Caco-2 (cell line): Measurements from ENCODE around the gene CNTN5. TPM values are rescaled to one million over a fixed set of nuclear protein-coding genes. Genes with fewer than 3 reads are reported as not detected.

Experiments
- BruUV-seq: library from RNA; stranded (reverse); fragments of 400-500 nt; replicated peaks from 2 replicates; lab custom pipeline; 2021; lab: Mats Ljungman, UMichigan
- CTCF ChIA-PET: fragments of 300-600 bp; sonication (Branson Sonifier 250); formaldehyde crosslinking; loops from one replicate; lab custom pipeline; 2022; ENCODE audit warnings: antibody characterized with exemption; lab: Charles Lee
- POLR2A ChIA-PET: fragments of 300-600 bp; sonication (Branson Sonifier 250); formaldehyde crosslinking; loops from one replicate; lab custom pipeline; 2022; ENCODE audit warnings: antibody characterized with exemption; lab: Charles Lee
- DNase-seq, 2 experiments: peaks; one replicate each; pipeline versions ENCODE4 v3.0.0 to v3.0.0-alpha.2; 2020 to 2022
- H3K27me3 ChIP-seq: replicated peaks from 2 replicates; pipeline ENCODE4 v1.6.0; 2011; ENCODE audit warnings: low read length; ENCODE audit not compliant: control insufficient read depth, insufficient read depth
- H3K36me3 ChIP-seq: 2 replicates; pipeline ENCODE4 v1.5.1; 2011; ENCODE audit warnings: low read length; ENCODE audit not compliant: control insufficient read depth, insufficient read depth
- H3K4me1 ChIP-seq: fragments of 250-450 bp; sonication (Bioruptor Pico); 2 replicates; pipeline ENCODE4 v1.5.1; 2020; ENCODE audit warnings: mild to moderate bottlenecking
- H3K4me3 ChIP-seq: 2 replicates; pipeline ENCODE4 v1.5.1; 2011; ENCODE audit warnings: low read depth, mild to moderate bottlenecking, control low read depth, low read length
- H3K9me3 ChIP-seq: fragments of 250-450 bp; sonication (Bioruptor Pico); 2 replicates; pipeline ENCODE4 v1.5.1; 2020; ENCODE audit warnings: mild to moderate bottlenecking, moderate library complexity
- H3K27ac Mint-ChIP-seq: one replicate; pipeline ENCODE4 v1.8.0; 2022; ENCODE audit warnings: mixed read lengths; ENCODE audit not compliant: unreplicated experiment
- H3K27me3 Mint-ChIP-seq: one replicate; pipeline ENCODE4 v1.8.0; 2022; ENCODE audit warnings: mixed read lengths; ENCODE audit not compliant: insufficient read depth, unreplicated experiment
- H3K36me3 Mint-ChIP-seq: one replicate; pipeline ENCODE4 v1.8.0; 2022; ENCODE audit warnings: mild to moderate bottlenecking, mixed read lengths; ENCODE audit not compliant: insufficient read depth, unreplicated experiment
- H3K4me1 Mint-ChIP-seq: one replicate; pipeline ENCODE4 v1.8.0; 2022; ENCODE audit warnings: low read depth, mixed read lengths; ENCODE audit not compliant: unreplicated experiment
- H3K4me3 Mint-ChIP-seq: one replicate; pipeline ENCODE4 v1.8.0; 2022; ENCODE audit warnings: mild to moderate bottlenecking, moderate library complexity, mixed read lengths; ENCODE audit not compliant: unreplicated experiment
- H3K9me3 Mint-ChIP-seq: one replicate; pipeline ENCODE4 v1.8.0; 2022; ENCODE audit warnings: mixed read lengths; ENCODE audit not compliant: unreplicated experiment
- CTCF ChIP-seq, 2 experiments: fragments of 200-600 bp in 1 of 2; IDR thresholded peaks; 1 replicate in 1 of 2; 2 replicates in 1 of 2; pipeline versions ENCODE4 v1.5.1 to v1.8.0; 2011 to 2022; ENCODE audit warnings: antibody characterized with exemption in 1 of 2, control low read depth in 1 of 2, inconsistent platforms in 1 of 2, low read depth in 1 of 2, low read length in 1 of 2, mild to moderate bottlenecking in 1 of 2, moderate library complexity in 1 of 2; ENCODE audit not compliant: insufficient read depth in 1 of 2, severe bottlenecking in 1 of 2, unreplicated experiment in 1 of 2
- intact Hi-C: fragments of 100-400 bp; cut with micrococcal nuclease; formaldehyde crosslinking; loops from one replicate; pipeline ENCODE4 v1.10.0; 2022; ENCODE audit not compliant: unreplicated experiment
- total RNA-seq: library from RNA; stranded (reverse); gene quantifications from 2 replicates; pipeline ENCODE4 v1.2.3, GENCODE V29; 2022

Gene CNTN5
- total RNA-seq, 1 experiment from 2014 or later = 1.00 TPM

GRCh38 chr11:100174881-100175280, 1154.1 kb downstream of the CNTN5 start:
- no peak overlapping the region for H3K4me3 ChIP-seq
- H3K36me3 ChIP-seq = no peaks in the 10 kb centered on the region
- no peaks in the 10 kb centered on the region for H3K9me3 ChIP-seq
- ChIA-PET POLR2A (no interaction called here), CTCF (no interaction called here)
- Mint-ChIP-seq H3K27me3 (peaks cover 3% of the 10 kb centered on the region), H3K36me3 (no peaks in the 10 kb centered on the region), H3K27ac (no peak overlapping the region), H3K9me3 (no peaks in the 10 kb centered on the region), H3K4me1 (no peaks in the 10 kb centered on the region), H3K4me3 (no peak overlapping the region)
- intact Hi-C loops = no loop called here
- no TSS peak for BruUV-seq
- H3K27me3 ChIP-seq = no peaks in the 10 kb centered on the region
- H3K4me1 ChIP-seq = no peaks in the 10 kb centered on the region
- no peak for TF ChIP-seq CTCF (IDR thresholded peaks at IDR 0.05; ENCODE audit: insufficient read depth in 1 of 2, low read depth in 1 of 2, low read length in 1 of 2, severe bottlenecking in 1 of 2, unreplicated experiment in 1 of 2)
- DNase-seq = no peak

- Mint-ChIP-seq H3K4me1 (no peaks in the 10 kb centered on the region), H3K36me3 (no peaks in the 10 kb centered on the region), H3K4me3 (no peak overlapping the region), H3K27ac (no peak overlapping the region), H3K9me3 (no peaks in the 10 kb centered on the region), H3K27me3 (peaks cover 8% of the 10 kb centered on the region)
- intact Hi-C loops = no loop called here
- DNase-seq = no peak
- POLR2A ChIA-PET = no interaction called here
- Histone ChIP-seq H3K4me3 (no peak overlapping the region), H3K36me3 (no peaks in the 10 kb centered on the region), H3K9me3 (no peaks in the 10 kb centered on the region), H3K4me1 (no peaks in the 10 kb centered on the region), H3K27me3 (no peaks in the 10 kb centered on the region)
- CTCF ChIA-PET = no interaction called here
- TF ChIP-seq CTCF (IDR thresholded peaks at IDR 0.05; ENCODE audit: insufficient read depth in 1 of 2, low read depth in 1 of 2, low read length in 1 of 2, severe bottlenecking in 1 of 2, unreplicated experiment in 1 of 2) = no peak
- no TSS peak for BruUV-seq
Measured at GRCh38 chr11:100176456-100176855, 1155.7 kb downstream of the CNTN5 start.

- intact Hi-C loops = no loop called here
- Mint-ChIP-seq H3K4me3 (no peak overlapping the region), H3K27me3 (peaks cover 8% of the 10 kb centered on the region), H3K4me1 (no peaks in the 10 kb centered on the region), H3K36me3 (no peaks in the 10 kb centered on the region), H3K9me3 (no peaks in the 10 kb centered on the region), H3K27ac (no peak overlapping the region)
- CTCF ChIA-PET = no interaction called here
- no peak for TF ChIP-seq CTCF (IDR thresholded peaks at IDR 0.05; ENCODE audit: insufficient read depth in 1 of 2, low read depth in 1 of 2, low read length in 1 of 2, severe bottlenecking in 1 of 2, unreplicated experiment in 1 of 2)
- H3K36me3 ChIP-seq = no peaks in the 10 kb centered on the region
- no peaks in the 10 kb centered on the region for H3K9me3 ChIP-seq
- BruUV-seq = no TSS peak
- DNase-seq = no peak
- no peaks in the 10 kb centered on the region for H3K27me3 ChIP-seq
- no peak overlapping the region for H3K4me3 ChIP-seq
- POLR2A ChIA-PET = no interaction called here
- H3K4me1 ChIP-seq = no peaks in the 10 kb centered on the region
Measured at GRCh38 chr11:100177651-100178050, 1156.9 kb downstream of the CNTN5 start.
